GM12878 (cell line): ENCODE data around the gene MOGAT3. TPM values are rescaled to one million over a fixed set of nuclear protein-coding genes. Genes with fewer than 3 reads are reported as not detected.
A peak's percentile ranks its signal among the peaks of the same experiment; 100 is the strongest.

Source experiments
- CHD2 ChIP-seq: IDR thresholded peaks from 2 replicates; pipeline ENCODE4 v1.6.1; 2011; ENCODE audit warnings: low read depth, low read length, improper control_type of control experiment, borderline replicate concordance
- E2F4 ChIP-seq: IDR thresholded peaks from 2 replicates; pipeline ENCODE4 v1.6.1; 2012; ENCODE audit warnings: low read depth, low read length, improper control_type of control experiment
- FOS ChIP-seq: IDR thresholded peaks from 3 replicates; pipeline ENCODE4 v1.6.1; 2011; ENCODE audit warnings: borderline replicate concordance; ENCODE audit not compliant: insufficient read length; ENCODE audit errors: extremely low read depth
- IRF4 ChIP-seq: IDR thresholded peaks from 2 replicates; pipeline ENCODE4 v1.6.1; 2011; ENCODE audit warnings: low read depth, low read length
- JUND ChIP-seq: IDR thresholded peaks from 2 replicates; pipeline ENCODE4 v1.6.1; 2012; ENCODE audit warnings: low read depth, mild to moderate bottlenecking, low read length, improper control_type of control experiment, moderate library complexity
- KAT2A ChIP-seq: conservative IDR thresholded peaks from 2 replicates; pipeline ENCODE4 v1.6.1; 2011; ENCODE audit warnings: low read depth, low read length; ENCODE audit not compliant: control insufficient read depth
- LARP7 ChIP-seq: fragments of 450-650 bp; IDR thresholded peaks from 2 replicates; pipeline ENCODE4 v1.6.1; 2017; ENCODE audit warnings: mild to moderate bottlenecking
- MEF2A ChIP-seq: IDR thresholded peaks from 2 replicates; pipeline ENCODE4 v1.6.1; 2011; ENCODE audit warnings: low read depth, mild to moderate bottlenecking, low read length, moderate library complexity; ENCODE audit not compliant: insufficient read depth
- MXI1 ChIP-seq: fragments of 150-350 bp; IDR thresholded peaks from 2 replicates; pipeline ENCODE4 v1.6.1; 2011; ENCODE audit warnings: low read depth, mild to moderate bottlenecking, inconsistent platforms, low read length, improper control_type of control experiment
- NBN ChIP-seq: fragments of 450-650 bp; IDR thresholded peaks from 2 replicates; pipeline ENCODE4 v1.6.1; 2016
- PAX5 ChIP-seq: IDR thresholded peaks from 2 replicates; pipeline ENCODE4 v1.6.1; 2011; ENCODE audit warnings: low read depth, low read length, borderline replicate concordance
- RELB ChIP-seq: fragments of 450-650 bp; IDR thresholded peaks from 2 replicates; pipeline ENCODE4 v1.6.1; 2017; ENCODE audit warnings: low read depth, mild to moderate bottlenecking, moderate library complexity
- REST ChIP-seq: IDR thresholded peaks from 2 replicates; pipeline ENCODE4 v1.6.1; 2012; ENCODE audit warnings: mild to moderate bottlenecking, low read depth, low read length
- RFX5 ChIP-seq: IDR thresholded peaks from 2 replicates; pipeline ENCODE4 v1.6.1; 2011; ENCODE audit warnings: low read depth, low read length, improper control_type of control experiment
- TAF1 ChIP-seq: IDR thresholded peaks from 2 replicates; pipeline ENCODE4 v1.6.1; 2011; ENCODE audit warnings: mild to moderate bottlenecking, low read depth, low read length, borderline replicate concordance
- ZBED1 ChIP-seq: IDR thresholded peaks from 2 replicates; pipeline ENCODE4 v1.6.1; 2016; ENCODE audit warnings: borderline replicate concordance
- ZBTB33 ChIP-seq: fragments of 450-650 bp; IDR thresholded peaks from 2 replicates; pipeline ENCODE4 v1.6.1; 2017; ENCODE audit warnings: mild to moderate bottlenecking
- polyA plus RNA-seq, 11 experiments: library from polyadenylated mRNA; depleted of rRNA in 4 of 11; unstranded in 6 of 11; stranded (reverse) in 5 of 11; fragments of >200 nt; fragmentation: Nextera tagmentation in 4 of 11; fragmentation: Illumina TruSeq in 1 of 11; extraction: Ambion mirVana in 4 of 11; extraction: Trizol in 1 of 11; gene quantifications; 1 replicate in 1 of 11; 2 replicates in 10 of 11; pipeline versions ENCODE4 v1.2.1 to v1.2.3, GENCODE V29; 2011 to 2016; ENCODE audit warnings: inconsistent platforms in 2 of 11, missing spikeins in 2 of 11, low read depth in 1 of 11
- total RNA-seq, 4 experiments: library from RNA; depleted of rRNA in 3 of 4; stranded (reverse); fragments of >200 nt in 3 of 4; fragmentation: Illumina TruSeq in 1 of 4; extraction: Trizol in 1 of 4; gene quantifications; 2 replicates each; pipeline versions ENCODE4 v1.2.1 to v1.2.3, GENCODE V29; 2013 to 2021
- TF ChIP-seq, protein P1 (sequence below): IDR thresholded peaks from 2 replicates; pipeline ENCODE4 v1.6.1; 2011; ENCODE audit warnings: mild to moderate bottlenecking, low read depth, low read length, moderate library complexity; ENCODE audit not compliant: insufficient replicate concordance
- TF ChIP-seq, protein P2 (sequence below): fragments of 450-650 bp; IDR thresholded peaks from 2 replicates; pipeline ENCODE4 v1.6.1; 2016; ENCODE audit warnings: mild to moderate bottlenecking

The MOGAT3 gene
- total and polyA plus RNA-seq, 10 of the 15 experiments (the other 5 are each of a cell fraction or from before 2014, with no cell fraction given): 0.11 TPM; not detected in 9

- TF ChIP-seq ZBTB33: no peak
- TF ChIP-seq JUND: no peak
- TF ChIP-seq CHD2: peak; percentile 26; the same call in 1 of the 2 replicates
- TF ChIP-seq RFX5: no peak
- TF ChIP-seq, protein P1, sequence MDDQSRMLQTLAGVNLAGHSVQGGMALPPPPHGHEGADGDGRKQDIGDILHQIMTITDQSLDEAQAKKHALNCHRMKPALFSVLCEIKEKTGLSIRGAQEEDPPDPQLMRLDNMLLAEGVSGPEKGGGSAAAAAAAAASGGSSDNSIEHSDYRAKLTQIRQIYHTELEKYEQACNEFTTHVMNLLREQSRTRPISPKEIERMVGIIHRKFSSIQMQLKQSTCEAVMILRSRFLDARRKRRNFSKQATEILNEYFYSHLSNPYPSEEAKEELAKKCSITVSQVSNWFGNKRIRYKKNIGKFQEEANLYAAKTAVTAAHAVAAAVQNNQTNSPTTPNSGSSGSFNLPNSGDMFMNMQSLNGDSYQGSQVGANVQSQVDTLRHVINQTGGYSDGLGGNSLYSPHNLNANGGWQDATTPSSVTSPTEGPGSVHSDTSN: no peak
- TF ChIP-seq TAF1: no peak
- no peak for TF ChIP-seq REST
- TF ChIP-seq NBN: peak; percentile 77
- no peak for TF ChIP-seq KAT2A
- peak; percentile 51; the same call in 1 of the 2 replicates for TF ChIP-seq LARP7
- no peak for TF ChIP-seq ZBED1
- no peak for TF ChIP-seq MEF2A
- TF ChIP-seq, protein P2, sequence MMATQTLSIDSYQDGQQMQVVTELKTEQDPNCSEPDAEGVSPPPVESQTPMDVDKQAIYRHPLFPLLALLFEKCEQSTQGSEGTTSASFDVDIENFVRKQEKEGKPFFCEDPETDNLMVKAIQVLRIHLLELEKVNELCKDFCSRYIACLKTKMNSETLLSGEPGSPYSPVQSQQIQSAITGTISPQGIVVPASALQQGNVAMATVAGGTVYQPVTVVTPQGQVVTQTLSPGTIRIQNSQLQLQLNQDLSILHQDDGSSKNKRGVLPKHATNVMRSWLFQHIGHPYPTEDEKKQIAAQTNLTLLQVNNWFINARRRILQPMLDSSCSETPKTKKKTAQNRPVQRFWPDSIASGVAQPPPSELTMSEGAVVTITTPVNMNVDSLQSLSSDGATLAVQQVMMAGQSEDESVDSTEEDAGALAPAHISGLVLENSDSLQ: no peak
- TF ChIP-seq MXI1: peak; percentile 77; the same call in 1 of the 2 replicates
- no peak for TF ChIP-seq RELB
- TF ChIP-seq FOS: no peak
- no peak for TF ChIP-seq PAX5
- no peak for TF ChIP-seq E2F4
- no peak for TF ChIP-seq IRF4
Observed at GRCh38 chr7:101217388-101218235, 16.8 kb upstream of the MOGAT3 start, which contains the start of the genes PLOD3 and ZNHIT1 (continued).
